ENCODE data around the gene ELANE. TPM values are rescaled to one million over a fixed set of nuclear protein-coding genes. Genes with fewer than 3 reads are reported as not detected.
"Not testable (repeated sequence)": the region's sequence is repeated elsewhere in the genome, so short reads cannot be mapped to it uniquely, and the experiment has no call there.

Gene ELANE
- total RNA-seq, 4 donors from 2014 or later, result 0.72 to 7.7 (median 1.0) TPM; not detected in 1

DNA sequence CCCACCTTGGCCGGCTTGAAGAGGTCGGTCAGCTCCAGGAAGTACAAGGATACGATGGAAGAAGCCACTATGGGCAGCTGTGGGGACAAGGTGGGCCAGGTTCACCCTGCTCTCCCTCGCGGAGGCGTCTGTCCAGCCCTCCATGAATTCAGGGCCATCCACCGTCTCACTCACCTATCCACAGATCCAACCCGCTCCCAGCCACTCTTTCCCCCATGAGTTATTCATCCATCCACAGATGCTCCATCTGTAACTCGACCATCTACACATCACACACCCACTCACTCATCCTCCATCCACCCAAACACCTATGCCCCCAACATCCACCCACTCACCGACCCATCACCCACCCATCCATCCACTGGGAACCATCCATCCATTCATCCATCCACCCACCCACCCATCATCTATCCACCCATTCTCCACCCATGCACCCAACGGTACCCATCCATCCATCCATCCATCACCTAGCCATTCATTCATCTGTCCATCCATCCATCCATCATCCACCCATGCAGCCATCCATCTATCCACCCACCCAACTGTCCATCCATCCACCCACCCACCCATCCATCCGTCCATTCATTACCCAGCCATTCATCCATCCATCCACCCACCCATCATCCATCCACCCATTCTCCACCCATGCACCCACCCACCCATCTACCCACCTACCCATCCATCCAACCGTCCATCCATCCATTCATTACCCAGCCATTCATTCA lies 36.2 kb upstream of the ELANE start:
- TF ChIP-seq, protein P1, sequence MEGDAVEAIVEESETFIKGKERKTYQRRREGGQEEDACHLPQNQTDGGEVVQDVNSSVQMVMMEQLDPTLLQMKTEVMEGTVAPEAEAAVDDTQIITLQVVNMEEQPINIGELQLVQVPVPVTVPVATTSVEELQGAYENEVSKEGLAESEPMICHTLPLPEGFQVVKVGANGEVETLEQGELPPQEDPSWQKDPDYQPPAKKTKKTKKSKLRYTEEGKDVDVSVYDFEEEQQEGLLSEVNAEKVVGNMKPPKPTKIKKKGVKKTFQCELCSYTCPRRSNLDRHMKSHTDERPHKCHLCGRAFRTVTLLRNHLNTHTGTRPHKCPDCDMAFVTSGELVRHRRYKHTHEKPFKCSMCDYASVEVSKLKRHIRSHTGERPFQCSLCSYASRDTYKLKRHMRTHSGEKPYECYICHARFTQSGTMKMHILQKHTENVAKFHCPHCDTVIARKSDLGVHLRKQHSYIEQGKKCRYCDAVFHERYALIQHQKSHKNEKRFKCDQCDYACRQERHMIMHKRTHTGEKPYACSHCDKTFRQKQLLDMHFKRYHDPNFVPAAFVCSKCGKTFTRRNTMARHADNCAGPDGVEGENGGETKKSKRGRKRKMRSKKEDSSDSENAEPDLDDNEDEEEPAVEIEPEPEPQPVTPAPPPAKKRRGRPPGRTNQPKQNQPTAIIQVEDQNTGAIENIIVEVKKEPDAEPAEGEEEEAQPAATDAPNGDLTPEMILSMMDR (IDR thresholded peaks at IDR 0.05), result no peak
- DNase-seq (ENCODE audit: low spot score) (no peak), ATAC-seq (ENCODE audit: low FRiP score) (peak; percentile 4)

DNA sequence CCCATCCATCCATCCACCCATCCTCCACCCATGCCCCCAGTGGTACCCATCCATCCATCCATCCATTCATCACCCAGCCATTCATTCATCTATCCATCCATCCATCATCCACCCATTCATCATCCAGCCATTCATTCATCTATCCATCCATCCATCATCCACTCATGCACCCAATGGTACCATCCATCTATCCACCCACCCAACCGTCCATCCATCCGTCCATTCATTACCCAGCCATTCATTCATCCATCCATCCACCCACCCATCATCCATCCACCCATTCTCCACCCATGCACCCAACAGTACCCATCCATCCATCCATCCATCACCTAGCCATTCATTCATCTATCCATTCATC lies 35.6 kb upstream of the ELANE start:
- ATAC-seq (ENCODE audit: low FRiP score) (no peak), DNase-seq (ENCODE audit: low spot score) (no peak)
- TF ChIP-seq, protein P1 (IDR thresholded peaks at IDR 0.05), result no peak

DNA sequence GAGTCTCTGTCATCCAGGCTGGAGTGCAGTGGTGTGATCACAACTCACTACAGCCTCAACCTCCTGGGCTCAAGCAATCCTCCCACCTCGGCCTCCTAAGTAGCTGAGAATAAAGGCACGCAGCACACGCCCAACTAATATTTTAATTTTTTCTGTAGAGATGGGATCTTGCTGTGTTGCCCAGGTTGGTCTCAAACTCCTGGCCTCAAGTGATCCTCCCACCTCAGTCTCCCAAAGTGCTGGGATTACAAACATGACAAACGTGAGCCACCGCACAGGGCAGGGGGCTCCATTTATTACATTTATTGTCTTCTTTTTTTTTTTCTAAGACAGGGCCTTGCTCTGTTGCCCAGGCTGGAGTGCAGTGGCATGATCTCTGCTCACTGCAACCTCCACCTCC lies 31.9 kb upstream of the ELANE start:
- DNase-seq (ENCODE audit: low spot score); ATAC-seq (ENCODE audit: low FRiP score): not testable (repeated sequence)

DNA sequence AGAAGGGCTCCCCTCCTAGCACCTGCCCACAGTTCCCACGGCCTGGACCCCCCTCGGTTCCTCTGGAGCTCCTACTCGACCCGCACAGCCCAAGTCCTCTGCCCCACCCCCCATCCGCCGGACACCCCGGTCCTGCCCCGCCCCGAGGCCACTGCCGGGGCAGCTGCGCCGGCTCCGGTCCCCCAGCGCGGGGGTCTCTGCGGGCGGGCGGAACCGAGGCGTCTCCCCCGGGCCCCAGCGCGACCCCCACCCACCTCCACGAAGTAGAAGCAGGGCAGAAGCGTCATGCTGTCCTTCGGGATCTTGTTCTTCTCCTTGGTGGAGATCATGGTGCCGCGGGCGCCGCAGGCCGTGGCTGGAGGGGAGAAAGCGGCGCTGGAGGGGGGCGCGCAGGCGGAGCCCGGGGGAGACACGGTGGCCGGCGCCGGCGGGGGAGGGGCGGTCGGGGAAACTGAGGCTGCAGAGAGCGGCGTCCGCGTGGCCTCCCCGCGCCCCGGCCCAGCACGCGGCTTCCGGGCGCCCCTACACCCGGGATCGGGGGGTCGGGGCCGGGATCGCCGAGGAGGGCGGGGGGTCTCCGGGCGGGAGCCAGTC lies 30.8 kb upstream of the ELANE start:
- ATAC-seq (ENCODE audit: low FRiP score) (no peak), DNase-seq (ENCODE audit: low spot score) (no peak)
- TF ChIP-seq, protein P1 (IDR thresholded peaks at IDR 0.05), result no peak

DNA sequence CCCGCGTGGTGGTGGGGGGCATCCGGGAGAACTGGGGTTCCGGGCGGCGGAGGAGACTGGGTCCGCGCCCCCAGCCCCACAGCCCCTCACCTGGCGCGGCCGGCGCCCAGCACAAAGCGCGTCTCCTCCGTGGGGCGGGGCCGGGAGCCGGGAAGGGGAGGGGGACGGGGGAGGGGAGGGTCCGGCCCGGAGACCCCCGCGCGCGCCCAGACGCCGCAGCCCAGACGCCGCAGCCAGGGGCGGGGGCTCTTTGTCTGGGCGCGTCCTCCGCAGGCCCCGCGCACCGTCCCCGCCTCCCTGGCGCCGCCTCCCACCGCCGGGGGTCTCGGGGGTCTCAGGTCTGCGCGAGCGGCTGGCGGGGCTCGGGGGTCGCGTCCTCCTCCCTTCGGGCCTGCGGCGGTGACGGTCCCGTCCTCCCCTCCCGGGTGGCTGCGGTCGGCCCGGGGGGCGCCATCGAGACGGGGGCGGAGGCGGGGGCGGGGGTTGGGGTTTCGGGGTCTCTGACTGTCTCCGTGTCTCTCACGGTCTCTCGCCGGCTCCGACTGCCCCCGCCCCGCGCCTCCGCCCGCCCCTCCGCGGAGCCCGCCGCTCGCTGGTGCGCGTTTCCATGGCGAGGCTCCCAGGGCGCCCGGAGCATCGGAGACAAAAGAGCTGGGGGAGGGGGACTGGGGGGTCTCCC lies 30.1 kb upstream of the ELANE start, which contains the start of gene PLPPR3:
Gene PLPPR3 (minus strand): TSS at position 131 of the 679 bp plus-strand sequence. CDS start 396 bp downstream, outside the sequence.
- ATAC-seq (ENCODE audit: low FRiP score), result peak; percentile 2
- TF ChIP-seq, protein P1 (IDR thresholded peaks at IDR 0.05), result no peak
- DNase-seq (ENCODE audit: low spot score), result no peak

DNA sequence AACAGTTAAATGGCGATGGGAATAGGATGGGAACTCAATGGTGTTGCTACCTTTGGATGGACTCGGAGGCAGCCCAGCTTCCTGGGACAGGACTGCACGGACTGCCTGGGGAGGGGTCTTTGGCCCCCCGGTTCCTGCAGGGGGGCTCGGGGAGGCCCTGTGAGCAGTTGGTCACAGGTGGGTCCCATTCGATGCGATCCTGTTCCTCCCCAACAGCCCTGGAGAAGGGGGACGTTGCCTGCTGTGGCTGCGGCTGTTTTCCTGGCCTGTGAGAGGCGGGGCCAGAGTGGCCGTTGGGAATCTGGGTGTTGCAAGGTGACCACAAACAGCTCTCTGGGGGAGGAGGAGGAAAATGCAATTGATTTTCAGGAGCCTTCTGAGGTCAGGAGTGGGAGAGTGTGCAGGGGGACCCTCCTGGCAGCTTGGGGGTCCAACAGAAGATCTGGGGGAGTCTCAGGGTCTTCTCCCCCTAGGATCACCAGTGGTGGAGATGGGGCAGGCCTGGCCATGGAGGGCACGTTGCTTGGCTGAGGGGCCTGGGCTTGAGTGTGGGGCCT lies 28.5 kb upstream of the ELANE start:
- TF ChIP-seq, protein P1 (IDR thresholded peaks at IDR 0.05), result no peak
- DNase-seq (ENCODE audit: low spot score) (no peak), ATAC-seq (ENCODE audit: low FRiP score) (no peak)

DNA sequence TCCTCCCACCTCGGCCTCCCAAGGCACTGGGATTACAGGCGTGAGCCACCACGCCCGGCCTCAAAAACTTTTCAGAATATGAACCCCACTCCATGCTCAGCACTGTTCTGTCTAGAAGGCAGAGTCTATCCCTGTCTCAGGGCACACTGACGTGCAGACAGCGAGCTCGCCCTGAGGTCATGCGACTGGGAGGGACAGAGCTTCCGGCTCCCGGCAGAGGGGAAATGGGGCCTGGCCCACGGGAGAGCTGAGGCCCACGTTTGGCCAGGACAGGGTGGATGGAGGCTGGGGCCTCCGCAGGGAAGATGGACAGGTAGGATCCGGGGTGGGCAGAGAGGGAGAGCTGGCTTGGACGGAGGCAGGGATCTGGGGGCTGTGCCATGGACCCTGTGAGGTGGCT lies 27.2 kb upstream of the ELANE start:
- DNase-seq (ENCODE audit: low spot score) (no peak), ATAC-seq (ENCODE audit: low FRiP score) (no peak)
- TF ChIP-seq, protein P1 (IDR thresholded peaks at IDR 0.05), result no peak
